Fibroblast of lung (primary cell): ENCODE results near the gene STMP1. TPM values are rescaled to one million over a fixed set of nuclear protein-coding genes. Genes with fewer than 3 reads are reported as not detected.
A peak's percentile ranks its signal among the peaks of the same experiment; 100 is the strongest.
"Not testable (repeated sequence)": the region's sequence is repeated elsewhere in the genome, so short reads cannot be mapped to it uniquely, and the experiment has no call there.

Source experiments
- DNase-seq, 2 donors: peaks; one replicate each; pipeline versions ENCODE4 v3.0.0 to v3.0.0-alpha.2; 2010; ENCODE audit warnings: low read depth in 2 of 2
- H2AFZ ChIP-seq: 2 replicates; pipeline ENCODE4 v1.5.1; 2012; ENCODE audit warnings: low read length, control low read depth, inconsistent platforms
- H3K27ac ChIP-seq: 2 replicates; pipeline ENCODE4 v1.5.1; 2011; ENCODE audit warnings: low read length, control low read depth; ENCODE audit not compliant: insufficient read depth
- H3K27me3 ChIP-seq: 2 replicates; pipeline ENCODE4 v1.5.1; 2011; ENCODE audit warnings: mild to moderate bottlenecking, low read length; ENCODE audit not compliant: control insufficient read depth, insufficient read depth
- H3K36me3 ChIP-seq: 2 replicates; pipeline ENCODE4 v1.5.1; 2011; ENCODE audit warnings: low read length; ENCODE audit not compliant: control insufficient read depth, insufficient read depth
- H3K4me1 ChIP-seq: 2 replicates; pipeline ENCODE4 v1.5.1; 2011; ENCODE audit warnings: low read length; ENCODE audit not compliant: control insufficient read depth, insufficient read depth; ENCODE audit errors: extremely low read depth
- H3K4me2 ChIP-seq: 2 replicates; pipeline ENCODE4 v1.5.1; 2011; ENCODE audit warnings: low read length, control low read depth; ENCODE audit not compliant: insufficient read depth; ENCODE audit errors: extremely low read depth
- H3K4me3 ChIP-seq, 4 experiments: fragments of 200-600 bp in 1 of 4; sonication (generic) in 1 of 4; replicated peaks in 1 of 4; 2 replicates each; pipeline ENCODE4 v1.5.1; 2011 to 2016; ENCODE audit warnings: low read length in 4 of 4, low read depth in 3 of 4, mild to moderate bottlenecking in 3 of 4, control low read depth in 2 of 4, inconsistent platforms in 1 of 4, mixed read lengths in 1 of 4; ENCODE audit not compliant: insufficient read depth in 1 of 4; ENCODE audit errors: control extremely low read depth in 1 of 4
- H3K79me2 ChIP-seq: 2 replicates; pipeline ENCODE4 v1.5.1; 2012; ENCODE audit warnings: mild to moderate bottlenecking, low read length, inconsistent platforms; ENCODE audit not compliant: control insufficient read depth, insufficient read depth
- H3K9ac ChIP-seq: 2 replicates; pipeline ENCODE4 v1.5.1; 2011; ENCODE audit warnings: mild to moderate bottlenecking, low read length, control low read depth; ENCODE audit not compliant: insufficient read depth
- H3K9me3 ChIP-seq: 2 replicates; pipeline ENCODE4 v1.5.1; 2012; ENCODE audit warnings: low read depth, low read length; ENCODE audit not compliant: control insufficient read depth, insufficient read depth
- H4K20me1 ChIP-seq: 2 replicates; pipeline ENCODE4 v1.5.1; 2011; ENCODE audit warnings: low read length; ENCODE audit not compliant: control insufficient read depth, insufficient read depth; ENCODE audit errors: extremely low read depth
- CTCF ChIP-seq, 2 donors: IDR thresholded peaks in 1 of 2; conservative IDR thresholded peaks in 1 of 2; 1 replicate in 1 of 2; 2 replicates in 1 of 2; pipeline ENCODE4 v1.5.1; 2011 to 2012; ENCODE audit warnings: low read length in 2 of 2, control low read depth in 1 of 2, inconsistent platforms in 1 of 2, low read depth in 1 of 2, mild to moderate bottlenecking in 1 of 2
- EZH2 ChIP-seq: IDR thresholded peaks from 2 replicates; pipeline ENCODE4 v1.5.1; 2012; ENCODE audit warnings: low read length, control low read depth, mild to moderate bottlenecking; ENCODE audit errors: missing control alignments
- polyA plus RNA-seq, 2 donors: library from polyadenylated mRNA; depleted of rRNA in 1 of 2; stranded (reverse) in 1 of 2; unstranded in 1 of 2; fragments of >200 nt; gene quantifications; 2 replicates each; pipeline ENCODE4 v1.2.1, GENCODE V29; 2011 to 2012; ENCODE audit warnings: missing spikeins in 1 of 2
- total RNA-seq: library from RNA; depleted of rRNA; stranded (reverse); fragments of >200 nt; gene quantifications from 2 replicates; pipeline ENCODE4 v1.2.1, GENCODE V29; 2014

STMP1 gene
- total and polyA plus RNA-seq, 2 donors (not counting 1 experiment from before 2014, with no cell fraction given) = 16.7 to 50.6 TPM

GRCh38 chr7:135634191-135634878 lies 28.0 kb upstream of the STMP1 start:
- H3K4me2 ChIP-seq = no peak overlapping the region
- H3K4me1 ChIP-seq = no peaks in the 10 kb centered on the region
- TF ChIP-seq CTCF (conservative IDR thresholded peaks at IDR 0.05 in 1 of 2, IDR thresholded peaks at IDR 0.05 in 1 of 2; ENCODE audit: low read depth in 1 of 2, low read length in 2 of 2) (no peak), EZH2 (no peak)
- no peak overlapping the region for H3K9ac ChIP-seq
- no peaks in the 10 kb centered on the region for H3K27me3 ChIP-seq
- no peak for DNase-seq
- H2AFZ ChIP-seq = no peak overlapping the region
- H3K9me3 ChIP-seq = no peaks in the 10 kb centered on the region
- H3K4me3 ChIP-seq = no peak overlapping the region
- peaks cover 4% of the 10 kb centered on the region for H3K36me3 ChIP-seq
- no peaks in the 10 kb centered on the region for H4K20me1 ChIP-seq
- H3K27ac ChIP-seq = no peak overlapping the region
- no peaks in the 10 kb centered on the region for H3K79me2 ChIP-seq

GRCh38 chr7:135639690-135640089 lies 22.6 kb upstream of the STMP1 start:
- not testable (repeated sequence) for H3K4me1 ChIP-seq, H3K27me3 ChIP-seq, H3K36me3 ChIP-seq, H3K9me3 ChIP-seq, H3K9ac ChIP-seq, H3K4me3 ChIP-seq, H3K79me2 ChIP-seq, DNase-seq, H2AFZ ChIP-seq, H4K20me1 ChIP-seq, H3K4me2 ChIP-seq, H3K27ac ChIP-seq

GRCh38 chr7:135644154-135644553 lies 18.2 kb upstream of the STMP1 start:
- no peak overlapping the region for H3K9ac ChIP-seq
- H3K4me3 ChIP-seq = no peak overlapping the region
- no peaks in the 10 kb centered on the region for H4K20me1 ChIP-seq
- H3K27ac ChIP-seq = no peak overlapping the region
- no peaks in the 10 kb centered on the region for H3K79me2 ChIP-seq
- no peaks in the 10 kb centered on the region for H3K9me3 ChIP-seq
- no peak overlapping the region for H2AFZ ChIP-seq
- H3K36me3 ChIP-seq = no peaks in the 10 kb centered on the region
- no peak for TF ChIP-seq EZH2
- TF ChIP-seq CTCF (conservative IDR thresholded peaks at IDR 0.05 in 1 of 2, IDR thresholded peaks at IDR 0.05 in 1 of 2; ENCODE audit: low read depth in 1 of 2, low read length in 2 of 2) = no peak
- no peaks in the 10 kb centered on the region for H3K27me3 ChIP-seq
- DNase-seq = peak in 1 of 2 donors; percentile 34
- no peak overlapping the region for H3K4me2 ChIP-seq
- H3K4me1 ChIP-seq = no peaks in the 10 kb centered on the region
